Endothelial cell of umbilical vein (primary cell): Measurements from ENCODE around the gene GRM5. TPM values are rescaled to one million over a fixed set of nuclear protein-coding genes. Genes with fewer than 3 reads are reported as not detected.

Source experiments
- BruUV-seq: library from RNA; stranded (reverse); fragments of 400-500 nt; replicated peaks from 2 replicates; lab custom pipeline; 2021; lab: Mats Ljungman, UMichigan
- CTCF ChIA-PET: fragments of 300-600, 350-600 bp; sonication (Branson Sonifier 250); formaldehyde crosslinking; loops from one replicate; lab custom pipeline; 2021; ENCODE audit warnings: antibody characterized with exemption, inconsistent platforms; lab: Charles Lee
- POLR2A ChIA-PET: fragments of 300-600, 350-600 bp; sonication (Branson Sonifier 250); formaldehyde crosslinking; loops from one replicate; lab custom pipeline; 2021; ENCODE audit warnings: antibody characterized with exemption, inconsistent platforms; lab: Charles Lee
- DNase-seq: peaks from one replicate; pipeline ENCODE4 v3.0.0-alpha.2; 2011; ENCODE audit warnings: low read depth, low spot score
- FAIRE-seq: peaks from 2 replicates; lab custom pipeline; 2011; peaks lifted over from hg19 to GRCh38; lab: Jason Lieb, UNC
- H2AFZ ChIP-seq: 2 replicates; pipeline ENCODE4 v1.6.0; 2012; ENCODE audit warnings: low read depth, low read length, control low read depth, inconsistent platforms
- H3K27ac ChIP-seq: 2 replicates; pipeline ENCODE4 v1.5.1; 2011; ENCODE audit warnings: low read depth, mild to moderate bottlenecking, control low read depth, low read length, moderate library complexity; ENCODE audit not compliant: insufficient read depth
- H3K27me3 ChIP-seq, 2 experiments: 2 replicates each; pipeline versions ENCODE4 v1.6.0 to v1.6.1; 2011; ENCODE audit warnings: low read length in 2 of 2, mixed read lengths in 1 of 2; ENCODE audit not compliant: control insufficient read depth in 2 of 2, insufficient read depth in 2 of 2
- H3K36me3 ChIP-seq, 2 experiments: 2 replicates in 1 of 2; 3 replicates in 1 of 2; pipeline ENCODE4 v1.5.1; 2011; ENCODE audit warnings: low read length in 2 of 2, mild to moderate bottlenecking in 1 of 2, moderate library complexity in 1 of 2; ENCODE audit not compliant: control insufficient read depth in 2 of 2, insufficient read depth in 2 of 2; ENCODE audit errors: extremely low read depth in 1 of 2
- H3K4me1 ChIP-seq: 3 replicates; pipeline ENCODE4 v1.5.1; 2011; ENCODE audit warnings: mild to moderate bottlenecking, low read length; ENCODE audit not compliant: control insufficient read depth, insufficient read depth; ENCODE audit errors: extremely low read depth
- H3K4me2 ChIP-seq: 2 replicates; pipeline ENCODE4 v1.6.1; 2011; ENCODE audit warnings: low read length, control low read depth, mixed read lengths; ENCODE audit not compliant: insufficient read depth
- H3K4me3 ChIP-seq, 3 experiments: fragments of 200-600 bp in 1 of 3; sonication (generic), shearing (Covaris generic) in 1 of 3; replicated peaks in 1 of 3; 2 replicates each; pipeline ENCODE4 v1.5.1; 2011 to 2016; ENCODE audit warnings: control low read depth in 3 of 3, low read length in 3 of 3, mild to moderate bottlenecking in 2 of 3, inconsistent platforms in 1 of 3, low read depth in 1 of 3, moderate library complexity in 1 of 3; ENCODE audit not compliant: insufficient read depth in 1 of 3
- H3K79me2 ChIP-seq: 2 replicates; pipeline ENCODE4 v1.6.0; 2012; ENCODE audit warnings: low read length, inconsistent platforms; ENCODE audit not compliant: control insufficient read depth, insufficient read depth
- H3K9ac ChIP-seq: replicated peaks from 2 replicates; pipeline ENCODE3; 2011; ENCODE audit warnings: low read length, control low read depth; ENCODE audit not compliant: insufficient read depth; ENCODE audit errors: extremely low read depth
- H3K9me1 ChIP-seq: replicated peaks from 3 replicates; pipeline ENCODE4 v1.6.0; 2011; ENCODE audit warnings: mild to moderate bottlenecking, low read length; ENCODE audit not compliant: control insufficient read depth, insufficient read depth; ENCODE audit errors: extremely low read depth
- H3K9me3 ChIP-seq: replicated peaks from 2 replicates; pipeline ENCODE4 v1.5.1; 2012; ENCODE audit warnings: low read length, inconsistent platforms; ENCODE audit not compliant: control insufficient read depth, insufficient read depth
- H4K20me1 ChIP-seq: replicated peaks from 2 replicates; pipeline ENCODE3; 2011; ENCODE audit warnings: mild to moderate bottlenecking, low read length; ENCODE audit not compliant: control insufficient read depth, insufficient read depth; ENCODE audit errors: extremely low read depth
- EZH2 ChIP-seq: IDR thresholded peaks from 2 replicates; pipeline ENCODE4 v1.6.1; 2012; ENCODE audit warnings: borderline replicate concordance, low read depth, mild to moderate bottlenecking, moderate library complexity, low read length, inconsistent platforms; ENCODE audit not compliant: severe bottlenecking
- FOS ChIP-seq: IDR thresholded peaks from 2 replicates; pipeline ENCODE4 v1.6.1; 2011; ENCODE audit warnings: mild to moderate bottlenecking, low read length, moderate library complexity, borderline replicate concordance; ENCODE audit not compliant: insufficient read depth
- GATA2 ChIP-seq: IDR thresholded peaks from 2 replicates; pipeline ENCODE4 v1.7.0; 2011; ENCODE audit warnings: low read depth, mild to moderate bottlenecking, moderate library complexity, mixed read lengths, low read length; ENCODE audit not compliant: insufficient read length, insufficient read depth
- JUN ChIP-seq: IDR thresholded peaks from 2 replicates; pipeline ENCODE4 v1.6.1; 2011; ENCODE audit warnings: borderline replicate concordance, low read depth; ENCODE audit not compliant: insufficient read length, insufficient read depth
- MYC ChIP-seq: IDR thresholded peaks from one replicate; pipeline ENCODE4 v1.6.1; 2011; ENCODE audit warnings: mild to moderate bottlenecking, low read depth, low read length
- POLR2A ChIP-seq: IDR thresholded peaks from 2 replicates; pipeline ENCODE4 v1.6.1; 2012; ENCODE audit warnings: low read depth, mild to moderate bottlenecking, control low read depth, low read length
- POLR2AphosphoS5 ChIP-seq: IDR thresholded peaks from 2 replicates; pipeline ENCODE4 v1.6.1; 2012; ENCODE audit warnings: low read depth, mild to moderate bottlenecking, control low read depth, low read length, moderate library complexity; ENCODE audit not compliant: insufficient read depth
- dilution Hi-C: fragments of 300-500 bp; cut with MboI; formaldehyde crosslinking; loops from one replicate; pipeline ENCODE4 v1.15.0; 2019; ENCODE audit warnings: low sequenced_read_pairs; ENCODE audit not compliant: extremely low pct_ligation_motif_present
- intact Hi-C: fragments of 100-400 bp; cut with micrococcal nuclease; formaldehyde crosslinking; loops from one replicate; pipeline ENCODE4 v1.10.0; 2022
- polyA plus RNA-seq, 4 experiments: library from polyadenylated mRNA; depleted of rRNA in 3 of 4; stranded (reverse) in 3 of 4; unstranded in 1 of 4; fragments of >200 nt; gene quantifications; 2 replicates each; pipeline versions ENCODE4 v1.2.1 to v1.2.3, GENCODE V29; 2011 to 2012; ENCODE audit warnings: missing spikeins in 1 of 4
- total RNA-seq: library from RNA; stranded (reverse); gene quantifications from 2 replicates; pipeline ENCODE4 v1.2.3, GENCODE V29; 2021
- TF ChIP-seq, protein P1 (sequence below), 2 donors: IDR thresholded peaks; 1 replicate in 1 of 2; 2 replicates in 1 of 2; pipeline ENCODE4 v1.5.1; 2011; ENCODE audit warnings: low read length in 2 of 2, mild to moderate bottlenecking in 2 of 2, moderate library complexity in 2 of 2, control low read depth in 1 of 2, inconsistent platforms in 1 of 2, low read depth in 1 of 2; ENCODE audit not compliant: insufficient read depth in 1 of 2; ENCODE audit errors: extremely low read depth in 1 of 2
- TF ChIP-seq, protein P2 (sequence below): IDR thresholded peaks from 2 replicates; pipeline ENCODE4 v1.6.1; 2011; ENCODE audit not compliant: insufficient read depth, insufficient read length

GRM5 gene
- total and polyA plus RNA-seq, 2 donors (not counting 3 experiments of a cell fraction or from before 2014, with no cell fraction given), result 0.10 to 0.11 TPM

DNA sequence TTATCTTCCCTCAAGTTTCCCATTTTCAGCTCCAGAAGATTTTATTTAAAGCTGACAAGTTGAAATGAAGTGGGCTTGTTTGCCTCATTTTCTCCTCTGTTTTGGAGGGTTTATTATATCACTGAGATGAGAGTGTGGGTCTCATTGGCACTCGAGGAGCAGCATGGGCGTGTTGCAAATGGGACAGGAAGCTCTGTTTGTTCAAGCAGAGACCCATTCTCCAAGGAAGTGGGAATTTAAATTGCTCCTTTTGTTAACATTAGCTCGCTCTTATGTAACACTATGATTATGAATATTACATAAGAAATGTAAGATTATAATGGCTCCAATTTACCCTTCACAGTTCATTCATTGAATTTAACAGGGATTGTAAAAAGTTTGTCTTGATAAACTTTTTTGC lies 410.6 kb downstream of the GRM5 start:
- no peak for DNase-seq
- no peaks in the 10 kb centered on the region for H4K20me1 ChIP-seq
- CTCF ChIA-PET, result interaction anchor here (1.1 kb wide), 1 partner anchor 639 kb away, joined by 4 read pairs; no protein-coding TSS in a partner anchor
- no peaks in the 10 kb centered on the region for H3K79me2 ChIP-seq
- H3K4me3 ChIP-seq, result no peak overlapping the region
- no peak overlapping the region for H3K4me2 ChIP-seq
- POLR2A ChIA-PET, result no interaction called here
- no peak overlapping the region for H2AFZ ChIP-seq
- H3K27ac ChIP-seq, result no peak overlapping the region
- no peak overlapping the region for H3K9ac ChIP-seq
- no peaks in the 10 kb centered on the region for H3K9me3 ChIP-seq
- TF ChIP-seq POLR2AphosphoS5 (no peak), EZH2 (no peak), GATA2 (no peak), FOS (no peak), JUN (no peak), MYC (no peak), POLR2A (no peak)
- TF ChIP-seq, protein P1, sequence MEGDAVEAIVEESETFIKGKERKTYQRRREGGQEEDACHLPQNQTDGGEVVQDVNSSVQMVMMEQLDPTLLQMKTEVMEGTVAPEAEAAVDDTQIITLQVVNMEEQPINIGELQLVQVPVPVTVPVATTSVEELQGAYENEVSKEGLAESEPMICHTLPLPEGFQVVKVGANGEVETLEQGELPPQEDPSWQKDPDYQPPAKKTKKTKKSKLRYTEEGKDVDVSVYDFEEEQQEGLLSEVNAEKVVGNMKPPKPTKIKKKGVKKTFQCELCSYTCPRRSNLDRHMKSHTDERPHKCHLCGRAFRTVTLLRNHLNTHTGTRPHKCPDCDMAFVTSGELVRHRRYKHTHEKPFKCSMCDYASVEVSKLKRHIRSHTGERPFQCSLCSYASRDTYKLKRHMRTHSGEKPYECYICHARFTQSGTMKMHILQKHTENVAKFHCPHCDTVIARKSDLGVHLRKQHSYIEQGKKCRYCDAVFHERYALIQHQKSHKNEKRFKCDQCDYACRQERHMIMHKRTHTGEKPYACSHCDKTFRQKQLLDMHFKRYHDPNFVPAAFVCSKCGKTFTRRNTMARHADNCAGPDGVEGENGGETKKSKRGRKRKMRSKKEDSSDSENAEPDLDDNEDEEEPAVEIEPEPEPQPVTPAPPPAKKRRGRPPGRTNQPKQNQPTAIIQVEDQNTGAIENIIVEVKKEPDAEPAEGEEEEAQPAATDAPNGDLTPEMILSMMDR (IDR thresholded peaks at IDR 0.05; ENCODE audit: extremely low read depth in 1 of 2, insufficient read depth in 1 of 2, low read depth in 1 of 2, low read length in 2 of 2), result no peak
- TF ChIP-seq, protein P2, sequence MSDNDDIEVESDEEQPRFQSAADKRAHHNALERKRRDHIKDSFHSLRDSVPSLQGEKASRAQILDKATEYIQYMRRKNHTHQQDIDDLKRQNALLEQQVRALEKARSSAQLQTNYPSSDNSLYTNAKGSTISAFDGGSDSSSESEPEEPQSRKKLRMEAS, result no peak
- no peaks in the 10 kb centered on the region for H3K4me1 ChIP-seq
- intact Hi-C loops, result loop anchor here (10.0 kb wide), 1 partner anchor 550 kb away; no protein-coding TSS in a partner anchor
- H3K36me3 ChIP-seq, result no peaks in the 10 kb centered on the region
- dilution Hi-C loops, result no loop called here
- no peaks in the 10 kb centered on the region for H3K9me1 ChIP-seq
- no peaks in the 10 kb centered on the region for H3K27me3 ChIP-seq
- no TSS peak for BruUV-seq
- FAIRE-seq, result no peak
